Dendritic cell treated with granulocyte-macrophage colony-stimulating factor and Interleukin-4, amounts not matched to agents 40 ng/mL and 50 ng/mL, for 4 days (primary cell): ENCODE results near the gene VPS37C.

Source experiments
- H3K27ac Mint-ChIP-seq: one replicate; pipeline ENCODE4 v1.8.0; 2022; ENCODE audit warnings: mild to moderate bottlenecking, mixed read lengths
- H3K27me3 Mint-ChIP-seq: one replicate; pipeline ENCODE4 v1.8.0; 2022; ENCODE audit warnings: mild to moderate bottlenecking, mixed read lengths
- H3K36me3 Mint-ChIP-seq: one replicate; pipeline ENCODE4 v1.8.0; 2022; ENCODE audit warnings: low read depth, mixed read lengths
- H3K4me1 Mint-ChIP-seq: one replicate; pipeline ENCODE4 v1.8.0; 2022; ENCODE audit warnings: low read depth, mixed read lengths
- H3K4me3 Mint-ChIP-seq: one replicate; pipeline ENCODE4 v1.8.0; 2022; ENCODE audit warnings: mild to moderate bottlenecking, moderate library complexity, mixed read lengths
- H3K9me3 Mint-ChIP-seq: one replicate; pipeline ENCODE4 v1.8.0; 2022; ENCODE audit warnings: mixed read lengths
- intact Hi-C: fragments of 100-400 bp; cut with micrococcal nuclease; formaldehyde crosslinking; loops from one replicate; pipeline ENCODE4 v1.15.0; 2022

VPS37C gene

DNA sequence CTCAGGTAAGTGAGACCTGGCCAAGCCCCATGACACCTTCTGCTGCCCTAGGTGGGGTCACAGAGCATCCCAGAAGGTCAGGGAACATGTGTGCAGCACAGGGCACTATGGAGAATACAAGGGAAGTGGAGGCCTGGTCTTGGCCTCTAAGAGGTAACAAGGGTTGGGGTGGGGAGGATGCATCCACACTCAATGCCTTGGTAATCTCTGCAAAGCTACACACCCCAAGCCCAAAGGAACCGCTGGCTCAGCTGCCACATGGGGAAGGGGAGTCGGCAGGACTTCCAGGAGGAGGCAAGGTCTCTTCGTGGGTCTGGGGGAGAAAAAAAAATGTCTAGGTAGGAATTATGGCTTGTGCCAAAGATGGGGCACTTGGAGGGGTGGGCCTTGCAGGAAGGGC, 41.7 kb downstream of the VPS37C start:
- H3K9me3 Mint-ChIP-seq: no peaks in the 10 kb centered on the region
- H3K4me3 Mint-ChIP-seq: no peak overlapping the region
- intact Hi-C loops: no loop called here
- peaks cover 12% of the 10 kb centered on the region for H3K27me3 Mint-ChIP-seq
- H3K27ac Mint-ChIP-seq: no peak overlapping the region
- H3K4me1 Mint-ChIP-seq: peaks cover 35% of the 10 kb centered on the region
- H3K36me3 Mint-ChIP-seq: no peaks in the 10 kb centered on the region

GRCh38 chr11:61119055-61119454, 42.2 kb downstream of the VPS37C start:
- intact Hi-C loops: no loop called here
- Mint-ChIP-seq H3K27me3 (peaks cover 12% of the 10 kb centered on the region), H3K36me3 (no peaks in the 10 kb centered on the region), H3K27ac (no peak overlapping the region), H3K4me3 (no peak overlapping the region), H3K9me3 (no peaks in the 10 kb centered on the region), H3K4me1 (peaks cover 32% of the 10 kb centered on the region)

DNA sequence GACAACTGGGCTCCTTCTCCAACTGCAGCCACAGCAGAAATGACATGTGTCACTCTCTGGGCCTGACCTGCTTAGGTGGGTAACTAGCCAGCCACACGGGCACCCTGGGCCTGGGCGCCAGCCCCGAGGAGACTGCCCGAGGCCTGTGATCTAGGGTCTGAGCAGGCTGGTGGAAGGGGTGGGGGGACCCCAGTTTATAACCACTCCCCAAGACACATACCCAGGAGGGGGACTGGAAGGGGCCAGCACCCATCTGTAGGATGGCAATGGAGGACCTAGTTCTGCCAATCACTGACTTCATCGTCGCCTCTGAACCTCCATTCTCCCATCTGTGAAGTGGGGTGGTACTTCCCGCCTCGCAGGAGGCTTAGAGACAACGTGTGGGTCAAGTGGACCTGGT, 42.8 kb downstream of the VPS37C start:
- peaks cover 32% of the 10 kb centered on the region for H3K4me1 Mint-ChIP-seq
- no peak overlapping the region for H3K27ac Mint-ChIP-seq
- intact Hi-C loops: no loop called here
- no peaks in the 10 kb centered on the region for H3K9me3 Mint-ChIP-seq
- H3K4me3 Mint-ChIP-seq: no peak overlapping the region
- H3K27me3 Mint-ChIP-seq: peaks cover 12% of the 10 kb centered on the region
- H3K36me3 Mint-ChIP-seq: no peaks in the 10 kb centered on the region

DNA sequence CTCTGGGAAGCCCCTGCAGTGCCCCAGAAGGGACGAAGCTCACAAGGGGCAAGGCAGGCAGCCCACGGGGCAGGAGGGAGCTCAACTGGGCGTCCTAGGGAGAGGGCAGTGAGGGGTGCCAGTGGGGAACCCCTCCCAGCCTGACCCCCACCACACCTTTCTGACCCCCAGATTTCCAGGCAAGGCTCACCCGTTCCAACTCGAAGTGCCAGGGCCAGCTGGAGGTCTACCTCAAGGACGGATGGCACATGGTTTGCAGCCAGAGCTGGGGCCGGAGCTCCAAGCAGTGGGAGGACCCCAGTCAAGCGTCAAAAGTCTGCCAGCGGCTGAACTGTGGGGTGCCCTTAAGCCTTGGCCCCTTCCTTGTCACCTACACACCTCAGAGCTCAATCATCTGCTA, 43.2 kb downstream of the VPS37C start:
- H3K4me3 Mint-ChIP-seq: no peak overlapping the region

GRCh38 chr11:61117168-61117520, 44.1 kb downstream of the VPS37C start:
- no peak overlapping the region for H3K4me3 Mint-ChIP-seq
- H3K36me3 Mint-ChIP-seq: no peaks in the 10 kb centered on the region
- H3K4me1 Mint-ChIP-seq: peaks cover 44% of the 10 kb centered on the region
- no peaks in the 10 kb centered on the region for H3K9me3 Mint-ChIP-seq
- intact Hi-C loops: no loop called here
- peaks cover 12% of the 10 kb centered on the region for H3K27me3 Mint-ChIP-seq
- H3K27ac Mint-ChIP-seq: no peak overlapping the region

More for the DNA sequence above, 43.2 kb downstream of the VPS37C start:
- Mint-ChIP-seq H3K9me3 (no peaks in the 10 kb centered on the region), H3K36me3 (no peaks in the 10 kb centered on the region), H3K27me3 (peaks cover 12% of the 10 kb centered on the region), H3K27ac (no peak overlapping the region), H3K4me1 (peaks cover 36% of the 10 kb centered on the region)
- intact Hi-C loops: no loop called here

DNA sequence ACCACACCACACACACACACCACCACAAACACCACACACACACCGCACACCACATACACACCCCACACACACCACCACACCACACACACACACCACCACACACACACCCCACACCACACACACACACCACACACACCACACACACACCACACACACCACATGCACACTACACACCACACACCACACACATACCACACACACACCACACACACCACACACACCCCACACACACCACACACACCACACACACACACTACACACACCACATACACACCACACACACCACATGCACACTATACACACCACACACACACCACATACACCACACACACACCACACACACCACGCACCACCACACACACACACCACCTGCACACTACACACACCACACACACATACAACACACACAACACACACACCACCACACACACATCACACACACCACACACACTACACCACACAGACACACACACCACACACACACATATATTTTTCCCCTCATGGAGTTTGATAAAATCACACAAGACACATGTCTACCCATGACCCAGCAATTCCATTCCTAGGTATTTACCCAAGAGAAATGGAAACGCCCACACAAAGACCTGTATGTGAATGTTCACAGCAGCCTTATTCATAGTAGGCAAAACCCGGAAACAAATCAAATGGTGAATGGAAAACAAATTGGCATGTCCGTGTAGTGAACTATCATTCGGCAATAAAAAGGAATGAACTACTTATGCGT, 44.6 kb downstream of the VPS37C start:
- Mint-ChIP-seq H3K4me3 (no peak overlapping the region), H3K9me3 (no peaks in the 10 kb centered on the region), H3K36me3 (no peaks in the 10 kb centered on the region), H3K4me1 (peaks cover 44% of the 10 kb centered on the region), H3K27me3 (peaks cover 12% of the 10 kb centered on the region), H3K27ac (peak overlapping the region; percentile 23)
- intact Hi-C loops: no loop called here

DNA sequence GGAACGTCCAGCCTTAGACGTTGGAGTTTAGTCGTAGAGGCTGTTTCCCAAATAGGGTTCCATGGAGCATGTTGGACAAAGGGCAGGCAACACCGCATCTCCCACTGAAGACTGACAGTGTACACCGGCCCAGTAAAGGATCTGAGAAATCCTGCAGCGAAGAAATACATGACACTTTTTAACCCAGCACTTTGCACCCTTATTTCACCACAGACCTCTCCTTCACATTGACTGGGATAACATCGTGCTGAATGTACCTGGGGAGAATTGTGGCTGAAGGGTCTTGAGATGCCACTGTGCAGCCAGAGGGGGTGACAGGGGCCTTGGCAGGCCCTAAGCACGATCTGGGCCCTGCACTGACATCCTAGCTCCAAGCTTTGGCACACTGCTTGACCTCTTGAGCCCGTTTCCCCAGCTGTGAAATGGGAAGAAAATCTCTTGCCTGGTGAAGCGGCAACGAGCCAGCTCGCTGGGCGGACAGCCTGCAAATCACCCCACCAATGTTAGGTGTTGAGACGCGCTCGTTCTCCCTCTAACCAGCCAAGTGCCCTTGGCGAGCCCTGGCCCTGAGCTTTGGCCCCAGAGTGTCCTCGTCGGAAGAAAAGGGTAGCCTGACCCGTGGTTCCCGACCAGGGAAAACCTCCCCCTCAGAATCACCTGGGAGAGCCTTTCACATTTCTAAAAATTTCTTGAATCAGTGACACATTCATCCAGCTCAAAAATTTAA, 45.6 kb downstream of the VPS37C start:
- peaks cover 3% of the 10 kb centered on the region for H3K36me3 Mint-ChIP-seq
- intact Hi-C loops: no loop called here
- no peak overlapping the region for H3K27ac Mint-ChIP-seq
- no peak overlapping the region for H3K4me3 Mint-ChIP-seq
- peaks cover 45% of the 10 kb centered on the region for H3K4me1 Mint-ChIP-seq
- no peaks in the 10 kb centered on the region for H3K9me3 Mint-ChIP-seq
- peaks cover 12% of the 10 kb centered on the region for H3K27me3 Mint-ChIP-seq

DNA sequence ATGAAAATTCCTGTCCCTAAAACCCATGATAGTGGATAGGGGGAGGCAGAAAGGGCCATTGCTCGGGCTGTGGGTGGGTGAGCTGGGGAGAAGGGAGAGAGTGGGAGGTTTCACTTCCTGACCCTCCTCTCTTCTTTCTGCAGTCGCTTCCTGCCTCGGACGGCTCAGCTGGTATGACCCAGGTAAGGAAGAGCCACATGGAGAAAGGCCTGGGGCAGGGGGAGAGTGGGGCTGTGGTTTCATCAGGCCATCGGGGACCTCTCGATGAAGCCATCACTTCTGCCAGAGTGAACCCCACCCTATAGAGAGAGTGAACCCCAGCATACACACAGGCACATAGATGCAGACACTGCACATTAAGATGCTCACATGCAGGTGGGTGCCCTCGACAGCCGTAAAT, 46.3 kb downstream of the VPS37C start:
- H3K4me1 Mint-ChIP-seq: peaks cover 45% of the 10 kb centered on the region
- H3K27ac Mint-ChIP-seq: no peak overlapping the region
- H3K9me3 Mint-ChIP-seq: no peaks in the 10 kb centered on the region
- peaks cover 12% of the 10 kb centered on the region for H3K27me3 Mint-ChIP-seq
- intact Hi-C loops: no loop called here
- H3K36me3 Mint-ChIP-seq: peaks cover 7% of the 10 kb centered on the region
- no peak overlapping the region for H3K4me3 Mint-ChIP-seq

- H3K36me3 Mint-ChIP-seq: peaks cover 7% of the 10 kb centered on the region
- intact Hi-C loops: no loop called here
- H3K27ac Mint-ChIP-seq: no peak overlapping the region
- peaks cover 45% of the 10 kb centered on the region for H3K4me1 Mint-ChIP-seq
- no peak overlapping the region for H3K4me3 Mint-ChIP-seq
- H3K27me3 Mint-ChIP-seq: peaks cover 5% of the 10 kb centered on the region
- H3K9me3 Mint-ChIP-seq: no peaks in the 10 kb centered on the region
Observed at GRCh38 chr11:61113201-61113600, 48.0 kb downstream of the VPS37C start.

- H3K4me3 Mint-ChIP-seq: no peak overlapping the region
- peaks cover 45% of the 10 kb centered on the region for H3K4me1 Mint-ChIP-seq
- intact Hi-C loops: no loop called here
Observed at GRCh38 chr11:61112575-61112974, 48.7 kb downstream of the VPS37C start.

DNA sequence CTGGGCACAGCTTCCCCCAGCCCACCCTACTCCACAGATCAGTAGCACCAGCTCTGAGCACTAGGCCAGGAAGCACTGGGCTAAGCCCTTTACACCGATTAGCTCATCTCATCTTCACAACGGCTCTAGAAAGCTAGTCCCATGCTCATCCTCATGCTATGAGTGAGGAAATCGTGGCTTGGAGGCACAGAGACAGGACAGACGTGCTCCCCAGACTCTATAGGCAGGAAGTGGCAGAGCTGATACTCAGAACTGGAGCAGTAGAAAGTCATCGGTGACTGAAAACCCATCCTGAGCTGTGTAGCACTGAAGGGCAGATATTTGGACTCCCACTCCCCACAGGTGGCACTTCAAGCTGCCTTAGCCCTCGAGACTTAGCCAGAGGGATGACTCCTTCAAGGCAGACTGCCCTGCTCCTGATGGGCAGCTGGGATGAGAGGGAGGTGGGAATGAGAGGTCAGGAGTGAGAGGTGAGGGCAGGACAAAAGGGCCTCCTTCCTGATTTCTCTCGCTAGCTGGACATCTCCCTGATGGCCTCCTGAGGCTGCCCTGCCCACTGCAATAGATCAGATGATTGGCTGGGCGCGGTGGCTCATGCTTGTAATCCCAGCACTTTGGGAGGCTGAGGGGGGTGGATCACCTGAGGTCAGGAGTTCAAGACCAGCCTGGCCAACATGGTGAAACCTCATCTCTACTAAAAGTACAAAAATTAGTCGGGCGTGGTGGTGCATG, 49.3 kb downstream of the VPS37C start:
- Mint-ChIP-seq H3K27me3 (peaks cover 5% of the 10 kb centered on the region), H3K36me3 (peaks cover 7% of the 10 kb centered on the region), H3K4me1 (peaks cover 45% of the 10 kb centered on the region), H3K4me3 (no peak overlapping the region), H3K27ac (no peak overlapping the region), H3K9me3 (no peaks in the 10 kb centered on the region)
- intact Hi-C loops: no loop called here

More at GRCh38 chr11:61112575-61112974, 48.7 kb downstream of the VPS37C start:
- Mint-ChIP-seq H3K36me3 (peaks cover 7% of the 10 kb centered on the region), H3K27ac (no peak overlapping the region), H3K27me3 (peaks cover 5% of the 10 kb centered on the region), H3K9me3 (no peaks in the 10 kb centered on the region)

- H3K4me1 Mint-ChIP-seq: peaks cover 42% of the 10 kb centered on the region
- no peak overlapping the region for H3K4me3 Mint-ChIP-seq
- H3K27ac Mint-ChIP-seq: no peak overlapping the region
- H3K27me3 Mint-ChIP-seq: peaks cover 7% of the 10 kb centered on the region
- H3K36me3 Mint-ChIP-seq: peaks cover 7% of the 10 kb centered on the region
- H3K9me3 Mint-ChIP-seq: no peaks in the 10 kb centered on the region
- intact Hi-C loops: no loop called here
Observed at GRCh38 chr11:61111050-61111435, 50.2 kb downstream of the VPS37C start.

DNA sequence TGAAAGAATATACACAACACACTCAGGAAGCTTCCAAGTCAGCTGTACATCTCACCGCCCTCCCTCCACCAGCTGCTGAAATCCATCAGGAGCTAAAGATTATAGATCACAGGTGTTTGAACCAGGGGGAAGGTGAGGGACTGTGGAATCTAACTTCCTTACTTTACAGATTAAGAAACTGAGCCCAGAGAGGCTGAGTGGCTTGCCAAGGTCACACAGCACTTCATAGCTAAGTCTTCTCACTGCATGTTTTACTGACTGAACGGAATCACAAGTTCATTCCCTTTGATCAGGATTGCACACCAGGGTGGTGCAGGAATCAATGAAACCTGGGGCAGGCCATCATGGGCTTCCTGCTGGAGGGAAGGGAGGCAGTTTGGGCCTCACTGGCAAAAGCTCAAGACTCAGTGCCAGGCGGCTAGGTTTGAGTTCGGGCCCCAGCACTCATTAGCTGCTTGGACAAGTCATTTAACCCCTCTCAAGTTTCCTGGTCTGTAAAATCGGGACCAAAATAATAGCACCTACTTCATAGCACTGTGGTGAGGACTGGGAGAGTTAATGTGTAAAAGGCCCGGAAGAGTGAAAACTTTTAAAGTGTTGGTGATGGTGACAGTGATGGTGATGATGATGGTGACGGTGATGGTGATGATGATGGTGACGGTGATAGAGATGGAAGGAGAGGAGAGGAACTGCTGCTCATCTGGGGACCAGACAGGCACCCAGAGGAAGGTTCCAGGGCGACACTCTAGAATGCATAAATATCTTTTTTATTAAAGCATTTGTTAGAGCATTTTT, 50.8 kb downstream of the VPS37C start:
- intact Hi-C loops: no loop called here
- Mint-ChIP-seq H3K9me3 (no peaks in the 10 kb centered on the region), H3K4me3 (no peak overlapping the region), H3K4me1 (peaks cover 39% of the 10 kb centered on the region), H3K36me3 (peaks cover 7% of the 10 kb centered on the region), H3K27ac (no peak overlapping the region), H3K27me3 (peaks cover 3% of the 10 kb centered on the region)
